Hematopoietic multipotent progenitor cell treated with erythropoietin and hydrocortisone succinate and interleukin-3 and kit ligand, for 8 days (in vitro differentiated cells): ENCODE results near the gene TLE3.

Experiments
- DNase-seq: peaks from one replicate; pipeline ENCODE4 v3.0.0-alpha.2; 2015

Gene TLE3

GRCh38 chr15:69998541-69999391 is 99.0 kb downstream of the TLE3 start:
- no peak for DNase-seq

GRCh38 chr15:69997813-69998212 is 99.9 kb downstream of the TLE3 start:
- peak; percentile 60 for DNase-seq
